ENCODE results near the gene FAM163A.
A peak's percentile ranks its signal among the peaks of the same experiment; 100 is the strongest.
"Not testable (repeated sequence)": the region's sequence is repeated elsewhere in the genome, so short reads cannot be mapped to it uniquely, and the experiment has no call there.

Gene FAM163A

DNA sequence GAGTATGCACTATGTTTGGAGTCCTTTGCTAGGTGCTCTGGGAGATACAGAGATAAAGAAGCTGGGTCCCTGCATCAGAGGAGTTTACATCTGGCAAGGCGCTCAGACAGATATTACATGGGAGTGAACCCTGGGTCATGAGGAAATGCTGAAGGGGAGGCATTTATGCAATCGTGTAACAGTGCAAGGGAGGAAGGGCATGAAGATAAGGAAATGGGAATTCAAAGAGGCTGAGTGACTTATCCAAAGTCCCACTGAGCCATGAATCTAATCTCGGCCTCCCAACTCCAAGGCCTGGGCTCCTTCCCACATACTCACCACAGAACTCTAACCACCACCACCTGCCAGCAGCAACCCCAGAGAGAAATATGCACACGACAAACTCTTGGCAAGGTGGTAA, 51.6 kb downstream of the FAM163A start:
- DNase-seq, result no peak

DNA sequence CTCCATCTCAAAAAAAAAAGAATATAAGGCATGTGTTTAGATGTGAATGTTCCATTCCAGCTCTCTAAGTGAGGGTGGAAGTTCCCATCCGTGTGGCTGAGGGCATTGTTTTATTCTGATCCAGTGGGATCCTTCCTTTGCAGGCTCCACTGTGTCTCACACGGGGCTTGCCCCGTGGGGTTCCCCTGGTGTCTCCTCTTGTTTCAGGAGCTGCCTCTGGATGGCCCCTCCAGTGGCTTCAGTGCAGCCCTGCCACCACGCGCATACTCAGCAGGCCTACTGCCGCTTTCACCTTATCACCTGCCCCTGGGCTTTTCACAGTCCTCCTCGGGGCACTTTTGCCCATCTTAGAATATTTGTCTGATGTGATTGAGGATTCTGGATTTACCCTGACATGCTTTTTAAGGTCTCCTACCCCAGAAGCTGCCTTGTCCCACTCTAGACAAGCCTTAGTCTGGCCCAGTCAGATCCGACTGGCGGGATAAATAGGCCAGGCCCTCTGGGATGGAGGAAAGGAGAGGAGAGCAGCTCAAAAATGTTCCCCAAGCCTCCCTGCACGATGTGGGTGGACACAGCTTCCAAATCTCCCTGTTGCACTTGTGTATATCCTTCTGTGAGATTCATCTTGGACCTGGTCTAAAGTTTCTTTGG, 55.2 kb downstream of the FAM163A start:
- no peak for DNase-seq

DNA sequence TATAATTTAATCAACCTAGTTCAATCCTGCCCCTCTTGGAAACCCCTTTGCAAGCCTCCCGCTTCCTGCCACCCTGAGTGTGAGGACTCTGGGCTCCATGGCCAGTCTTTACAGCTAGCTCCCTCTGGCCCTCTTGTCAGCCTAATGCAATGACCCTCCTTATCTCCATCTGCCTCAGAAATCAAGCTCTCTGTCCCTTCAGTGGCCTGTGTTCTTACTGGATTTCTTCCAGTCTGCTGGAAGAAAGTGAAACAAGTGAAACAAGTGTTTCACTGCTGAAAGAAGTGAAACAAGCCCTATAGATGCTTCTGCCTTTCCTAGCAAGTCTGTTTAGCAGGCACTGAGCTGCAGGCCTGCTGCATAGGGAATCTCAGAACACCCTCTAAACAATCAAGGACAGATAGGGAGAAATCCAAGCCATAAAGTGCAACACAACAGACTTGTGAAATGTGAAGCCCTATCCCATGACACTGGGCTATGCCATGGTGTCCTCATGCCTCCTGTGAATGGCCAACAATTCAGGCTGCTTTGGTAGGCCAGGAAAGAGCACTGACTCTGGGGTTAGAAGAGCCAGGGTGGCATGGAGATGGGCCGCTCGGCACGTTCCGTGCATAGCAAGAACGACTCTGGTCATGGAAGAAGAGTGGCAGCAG, 55.9 kb downstream of the FAM163A start:
- DNase-seq, result no peak

DNA sequence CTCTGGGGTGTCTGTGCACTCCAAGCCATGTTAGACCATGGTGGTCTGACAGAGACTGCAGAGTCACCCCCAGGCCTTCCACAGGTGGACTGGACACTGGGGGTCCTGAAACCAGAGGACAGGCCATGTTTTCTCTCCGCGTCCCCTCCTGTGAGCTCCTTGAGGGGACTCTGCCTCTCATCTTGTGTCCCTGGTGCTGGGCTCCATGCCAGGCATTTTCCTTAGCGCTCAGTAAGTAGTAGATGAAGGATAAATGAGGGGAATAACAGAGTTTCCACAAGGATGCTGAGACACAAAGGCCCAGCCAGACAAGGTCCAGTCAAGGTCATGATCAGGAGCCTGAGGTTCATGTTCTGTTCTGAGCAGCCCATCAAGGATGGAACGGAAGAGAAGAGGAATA, 57.4 kb downstream of the FAM163A start:
- DNase-seq, result no peak

DNA sequence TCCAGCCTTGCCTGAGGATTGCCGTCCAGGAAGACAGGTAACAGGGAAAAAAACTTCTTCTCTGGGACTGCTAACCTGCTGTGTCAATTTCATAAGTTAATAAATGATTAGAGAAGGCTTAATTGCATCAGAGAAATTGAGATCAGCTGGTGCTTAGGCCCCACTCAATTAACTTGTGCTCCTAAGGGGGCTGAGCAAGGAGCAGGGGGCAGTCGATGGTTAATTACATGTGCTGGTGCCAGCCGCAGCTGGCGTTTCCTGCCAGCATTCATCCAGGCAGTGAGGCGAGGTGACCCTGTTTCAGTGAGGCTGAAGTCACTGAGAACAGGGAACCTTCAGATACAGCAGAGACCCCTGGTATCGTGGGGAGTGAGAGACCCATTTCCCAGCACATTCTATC, 60.0 kb downstream of the FAM163A start:
- no peak for DNase-seq

DNA sequence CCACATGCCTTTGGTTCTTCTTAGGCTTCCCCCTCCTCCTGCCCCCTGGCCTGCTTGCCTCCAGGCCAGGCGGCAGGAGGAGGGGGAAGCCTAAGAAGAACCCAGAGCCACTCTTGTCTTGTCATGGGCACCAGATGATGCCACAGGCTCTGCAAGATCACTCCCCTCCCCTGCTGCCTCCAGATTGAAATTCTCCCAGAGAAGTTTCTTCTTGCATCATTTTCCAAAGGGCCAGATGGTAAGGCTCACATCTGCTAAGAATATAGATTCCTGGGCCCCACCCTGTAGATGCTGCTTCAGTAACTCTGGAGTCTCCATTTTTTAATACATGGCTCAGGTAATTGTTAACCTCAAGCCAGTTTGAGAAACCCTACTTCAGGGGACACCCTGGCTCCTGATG, 60.8 kb downstream of the FAM163A start:
- DNase-seq, result no peak

DNA sequence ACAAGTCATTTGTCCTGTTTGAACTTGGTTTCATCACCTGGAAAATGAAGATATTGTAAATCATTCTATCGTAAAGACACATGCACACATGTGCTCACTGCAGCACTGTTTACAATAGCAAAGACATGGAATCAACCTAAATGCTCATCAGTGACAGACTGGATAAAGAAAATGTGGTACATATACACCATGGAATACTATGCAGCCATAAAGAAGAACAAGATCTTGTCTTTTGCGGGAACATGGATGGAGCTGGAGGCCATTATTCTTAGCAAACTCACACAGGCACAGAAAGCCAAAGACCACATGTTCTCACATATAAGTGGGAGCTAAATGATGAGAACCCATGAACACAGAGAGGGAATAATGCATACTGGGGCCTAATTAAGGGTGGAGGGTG, 61.3 kb downstream of the FAM163A start:
- not testable (repeated sequence) for DNase-seq

DNA sequence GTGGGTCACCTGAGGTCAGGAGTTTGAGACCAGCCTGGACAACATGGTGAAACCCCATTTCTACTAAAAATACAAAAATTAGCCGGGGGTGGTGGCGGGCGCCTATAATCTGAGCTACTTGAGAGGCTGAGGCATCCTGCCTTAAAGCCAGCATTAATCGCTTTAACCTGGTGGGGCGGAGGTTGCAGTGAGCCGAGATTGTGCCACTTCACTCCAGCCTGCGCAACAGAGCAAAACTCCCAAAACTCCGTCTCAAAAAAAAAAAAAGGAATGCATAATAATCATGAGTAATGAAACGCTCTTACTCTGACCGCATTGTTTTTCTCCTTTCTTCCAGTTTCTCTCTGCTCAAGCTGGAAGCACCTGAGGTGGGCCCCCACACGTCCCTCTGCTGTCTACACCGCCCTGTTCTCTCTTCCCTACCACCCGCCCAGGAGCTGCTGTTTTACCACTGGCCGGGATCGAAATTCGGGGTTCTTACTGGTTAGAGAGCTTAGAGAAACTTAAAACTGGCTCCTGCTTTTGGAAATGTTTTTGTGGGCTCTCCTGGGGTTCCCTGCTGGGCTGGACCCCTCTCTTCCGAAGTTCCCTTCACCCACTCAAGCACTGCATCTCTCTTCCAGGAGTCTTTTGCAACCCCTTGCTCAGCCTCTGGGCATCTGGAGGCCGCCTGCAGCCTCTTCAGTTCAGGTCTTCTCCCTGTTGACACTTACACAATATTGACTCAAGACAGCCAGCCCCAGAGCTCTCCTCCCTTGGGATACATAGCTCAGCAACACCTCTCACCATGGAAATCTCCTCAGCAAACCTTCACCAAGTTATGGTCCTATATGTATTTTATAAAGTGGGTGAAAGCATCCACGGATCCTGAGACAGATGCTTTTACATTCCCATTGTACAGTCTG, 62.5 kb downstream of the FAM163A start:
- DNase-seq, result no peak

DNA sequence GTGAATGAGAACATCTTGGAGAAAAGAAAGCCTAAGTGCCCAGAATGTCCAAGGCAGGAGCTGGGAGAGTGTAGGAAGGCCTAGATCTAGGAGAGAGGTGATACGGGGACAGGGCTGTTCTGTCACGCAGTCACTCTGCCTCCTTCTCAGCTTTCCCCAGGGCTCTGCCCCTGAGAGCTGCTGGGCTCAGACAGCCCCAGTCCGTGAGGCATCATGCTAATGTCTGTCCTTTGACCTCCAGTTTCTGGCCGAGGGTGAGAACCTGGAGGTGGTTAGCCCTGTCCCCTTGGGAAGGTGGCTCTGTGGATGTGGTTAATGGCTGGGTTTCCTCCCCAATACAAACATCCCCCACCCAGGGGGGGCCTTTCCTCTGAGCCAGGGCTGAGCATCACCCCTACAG, 63.2 kb downstream of the FAM163A start:
- no peak for DNase-seq

DNA sequence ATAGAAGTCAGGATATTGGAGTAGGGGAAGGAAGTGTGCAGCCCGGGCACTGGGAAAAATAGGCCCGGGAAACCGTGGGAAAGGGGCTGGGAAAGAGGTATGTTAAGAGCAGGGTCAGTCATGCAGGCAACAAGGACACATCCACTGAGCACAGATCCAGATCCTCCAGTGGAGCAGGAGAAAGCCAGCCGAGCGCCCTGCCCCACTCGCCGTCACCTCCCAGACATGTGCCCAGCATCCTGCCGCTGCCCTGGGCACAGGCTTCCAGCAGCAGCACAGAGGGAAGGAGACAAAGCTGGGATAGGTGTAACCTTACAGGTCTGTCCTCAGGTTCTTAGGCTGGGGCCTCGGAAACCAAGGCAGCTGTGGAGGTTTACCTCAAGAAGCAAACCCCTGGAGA, 64.2 kb downstream of the FAM163A start:
- no peak for DNase-seq

DNA sequence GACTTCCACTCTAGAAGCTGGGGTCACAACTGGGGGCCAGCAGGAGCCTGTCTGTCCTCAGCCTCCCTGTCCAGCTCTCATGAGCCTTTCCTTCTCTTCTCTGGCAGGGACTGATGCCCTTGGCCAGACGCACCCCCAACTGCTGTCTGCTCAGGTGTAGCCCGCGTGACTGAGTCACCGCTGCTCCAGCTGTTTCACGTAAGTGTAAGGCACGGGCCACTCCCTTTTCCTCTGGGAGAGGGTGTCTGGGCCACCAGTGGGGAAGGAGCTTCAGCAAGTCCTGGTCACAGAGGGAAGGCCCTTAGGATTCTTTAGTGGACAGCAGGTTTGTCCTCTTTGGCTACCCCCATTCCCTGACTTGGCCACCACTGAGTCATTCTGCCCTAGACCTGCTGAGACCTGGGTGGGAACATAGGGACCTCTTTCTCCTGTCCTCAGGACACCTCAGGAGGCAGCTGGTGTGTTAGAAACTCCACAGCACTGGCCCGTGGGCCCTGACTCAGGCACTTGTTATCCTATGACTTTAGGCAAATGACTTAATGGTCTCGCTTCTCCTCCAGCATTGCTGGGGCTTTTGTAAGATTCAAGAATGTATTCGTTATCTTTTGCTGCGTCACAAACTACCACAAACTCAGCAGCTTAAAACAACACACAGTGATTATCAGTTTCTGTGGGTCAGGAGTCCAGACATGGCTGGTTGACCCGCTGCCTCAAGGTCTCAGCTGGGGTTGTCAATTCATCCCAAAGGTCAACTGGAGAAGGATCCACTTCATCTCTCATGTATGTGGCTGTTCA, 64.8 kb downstream of the FAM163A start:
- no peak for DNase-seq

DNA sequence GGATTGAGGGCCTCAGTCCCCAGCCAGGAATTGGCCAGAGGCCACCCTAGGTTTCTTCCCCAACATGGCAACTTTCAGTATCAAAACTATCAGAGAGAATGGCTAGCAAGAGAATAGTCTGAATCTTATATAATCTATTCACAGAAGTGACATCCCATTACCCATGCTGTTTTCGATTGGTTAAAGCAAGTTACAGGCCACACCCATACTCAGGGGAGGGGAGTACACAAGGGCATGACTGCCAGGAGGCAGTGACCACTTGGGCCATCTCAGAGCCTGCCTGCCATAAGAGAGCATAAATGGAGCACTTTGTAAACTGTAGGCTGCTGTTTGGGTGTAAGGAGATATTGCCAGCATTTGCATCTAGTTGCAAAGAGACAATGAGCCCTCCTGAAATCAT, 65.4 kb downstream of the FAM163A start:
- no peak for DNase-seq

DNA sequence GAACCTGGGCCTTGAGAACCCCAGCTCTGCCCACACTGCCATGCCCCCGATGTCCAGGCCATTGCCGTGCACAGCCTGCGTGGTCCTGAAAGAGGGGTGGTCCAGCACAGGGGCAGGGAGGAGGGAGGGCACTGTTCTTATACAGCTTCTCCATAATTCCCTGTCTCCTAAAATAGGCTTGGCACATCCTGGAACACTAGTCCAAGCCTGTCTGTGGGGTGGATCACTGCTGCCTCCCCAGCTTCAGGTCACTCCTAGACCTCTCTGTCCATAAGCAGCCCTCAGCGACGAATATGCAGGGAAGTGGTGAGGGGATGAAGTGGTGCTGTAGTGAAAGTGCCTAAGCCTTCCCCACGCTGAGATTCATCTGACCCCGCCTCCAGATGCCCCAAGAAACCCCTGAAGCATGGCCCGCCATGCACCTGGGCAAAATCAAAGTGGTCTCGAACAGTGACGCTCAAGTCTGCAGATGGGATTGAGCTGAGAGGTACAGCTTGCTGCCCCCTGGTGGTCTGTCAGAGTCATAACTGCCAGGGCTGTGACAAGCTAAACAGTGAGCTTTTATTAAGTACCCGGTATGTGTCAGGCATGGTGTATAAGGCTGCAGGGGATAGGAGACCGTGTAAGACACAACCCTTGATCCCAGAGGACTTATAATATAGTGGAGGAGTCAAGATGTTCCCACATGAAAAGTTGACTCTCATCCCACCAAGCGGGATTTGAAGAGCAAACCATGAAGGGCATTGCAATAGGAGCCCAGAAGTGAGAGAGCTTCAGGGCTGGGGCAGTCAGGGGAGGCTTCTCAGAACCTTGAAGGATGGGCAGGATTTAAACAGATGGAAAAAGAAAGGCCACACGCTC, 66.6 kb downstream of the FAM163A start:
- peak; percentile 78 for DNase-seq

DNA sequence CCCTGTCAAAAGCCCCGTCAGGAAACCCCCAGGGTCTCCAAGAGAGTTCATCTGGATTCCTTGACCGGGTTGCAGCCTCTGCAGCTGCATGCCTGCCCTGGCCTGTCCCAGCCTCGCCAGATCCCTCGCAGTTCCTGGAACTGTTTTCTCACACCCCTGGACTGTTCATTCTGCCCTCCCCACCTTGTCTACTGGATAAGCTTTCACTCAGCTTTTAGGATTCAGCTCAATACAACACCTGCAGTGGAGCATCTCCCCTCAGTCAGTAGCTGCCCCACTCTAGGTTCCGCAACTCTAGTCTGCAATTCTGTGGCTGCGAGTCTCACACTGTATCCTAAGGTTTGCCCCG, 67.2 kb downstream of the FAM163A start:
- DNase-seq, result no peak

DNA sequence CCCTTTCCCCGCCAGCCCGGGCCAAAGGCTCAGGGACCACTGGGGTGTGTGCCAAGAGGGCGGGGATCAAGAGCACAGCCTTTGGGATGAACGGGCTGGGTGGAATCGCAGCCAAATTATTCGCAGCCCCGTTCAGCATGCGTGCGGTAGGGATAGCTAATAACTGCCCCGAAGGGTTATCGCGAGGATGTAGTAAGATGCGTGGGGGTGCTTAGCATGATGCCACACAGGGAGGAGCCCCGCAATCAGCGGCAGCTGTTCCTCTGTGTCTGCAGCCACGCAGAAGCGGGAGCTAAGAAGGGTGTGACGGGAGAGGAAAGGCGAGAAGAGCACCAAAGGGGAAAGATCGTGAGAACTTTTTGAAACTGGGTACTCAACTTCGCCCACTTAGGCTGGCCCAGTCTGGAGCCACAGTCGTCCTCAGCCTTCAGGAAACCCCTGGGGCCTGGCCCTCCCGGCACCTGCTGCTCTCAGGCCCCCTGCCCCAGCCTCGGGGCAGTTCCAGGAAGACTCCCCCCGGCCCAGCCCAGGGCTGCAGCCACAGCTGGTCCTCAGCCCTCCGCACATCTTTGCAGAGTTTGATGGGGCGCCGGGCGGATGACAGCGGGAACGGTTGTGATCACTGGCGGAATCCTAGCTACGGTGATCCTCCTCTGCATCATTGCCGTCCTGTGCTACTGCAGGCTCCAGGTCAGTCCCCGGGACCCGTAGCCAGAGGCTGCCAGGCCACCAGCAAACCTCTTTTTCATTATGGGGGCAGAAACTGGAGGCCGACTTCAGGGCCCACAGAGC, 69.6 kb downstream of the FAM163A start:
- no peak for DNase-seq

DNA sequence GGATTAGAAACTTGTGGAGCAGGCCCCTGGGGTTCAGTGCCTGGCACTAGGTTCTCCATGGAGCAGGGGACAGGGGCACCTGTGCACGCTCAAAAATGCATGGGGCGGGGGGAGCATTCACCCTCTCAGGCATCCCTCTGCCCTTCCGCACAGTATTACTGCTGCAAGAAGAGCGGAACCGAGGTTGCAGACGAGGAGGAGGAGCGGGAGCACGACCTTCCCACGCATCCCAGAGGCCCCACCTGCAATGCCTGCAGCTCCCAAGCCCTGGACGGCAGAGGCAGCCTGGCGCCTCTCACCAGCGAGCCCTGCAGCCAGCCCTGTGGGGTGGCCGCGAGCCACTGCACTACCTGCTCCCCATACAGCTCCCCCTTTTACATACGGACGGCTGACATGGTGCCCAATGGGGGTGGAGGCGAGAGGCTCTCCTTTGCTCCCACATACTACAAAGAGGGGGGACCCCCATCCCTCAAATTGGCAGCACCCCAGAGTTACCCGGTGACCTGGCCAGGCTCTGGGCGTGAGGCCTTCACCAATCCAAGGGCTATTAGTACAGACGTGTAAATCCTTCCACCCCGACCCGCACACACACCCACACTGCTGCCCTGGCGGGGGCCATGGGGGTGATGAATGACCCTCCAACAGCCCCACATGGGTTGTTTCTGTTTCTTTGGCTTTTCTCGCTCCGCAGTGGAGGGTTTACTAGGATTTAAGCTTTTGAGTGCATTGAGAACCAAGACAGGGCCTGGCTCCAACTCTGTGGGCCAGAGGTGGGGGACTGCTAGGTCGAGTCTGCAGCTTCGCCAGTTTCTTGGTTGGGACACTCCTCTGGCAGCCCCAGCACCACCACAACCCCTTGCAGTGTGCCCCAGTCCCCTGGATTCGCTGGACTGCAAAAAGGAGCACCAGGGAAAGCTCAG, 70.8 kb downstream of the FAM163A start:
- peak; percentile 37 for DNase-seq

DNA sequence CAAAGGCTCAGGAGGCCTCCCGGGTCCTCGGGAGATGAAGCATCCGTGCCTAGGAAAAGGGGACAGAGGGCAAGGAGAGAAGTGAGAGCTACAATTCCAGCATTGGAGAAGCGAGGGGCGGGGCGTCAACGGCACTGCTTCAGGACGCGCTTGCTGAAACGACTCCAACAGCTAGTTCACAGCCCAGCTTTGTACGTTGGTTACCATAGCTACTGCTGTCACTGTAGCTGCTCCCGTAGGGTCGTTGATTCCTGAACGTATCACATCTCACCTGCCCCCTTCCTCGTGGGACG, 71.4 kb downstream of the FAM163A start:
- DNase-seq, result no peak

DNA sequence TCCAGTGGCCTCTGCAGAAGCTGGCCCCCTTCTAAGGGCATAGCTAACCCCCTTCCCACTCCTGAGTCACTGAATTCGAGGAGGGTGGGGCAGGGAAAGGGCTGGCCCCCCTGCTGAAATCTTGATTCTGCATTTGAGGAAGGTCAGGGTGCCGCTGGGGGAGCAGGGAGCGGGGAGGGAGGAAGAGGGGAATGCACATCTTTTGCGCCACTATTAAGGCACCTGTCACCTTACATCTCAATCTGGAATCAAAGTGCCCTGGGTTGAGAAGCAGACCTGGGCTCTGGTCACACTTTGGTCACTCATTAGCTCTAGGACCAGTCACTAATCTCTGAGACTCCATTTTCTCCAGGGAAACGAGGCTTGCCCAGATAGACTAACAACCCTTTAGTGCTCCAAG, 72.5 kb downstream of the FAM163A start:
- DNase-seq, result no peak

DNA sequence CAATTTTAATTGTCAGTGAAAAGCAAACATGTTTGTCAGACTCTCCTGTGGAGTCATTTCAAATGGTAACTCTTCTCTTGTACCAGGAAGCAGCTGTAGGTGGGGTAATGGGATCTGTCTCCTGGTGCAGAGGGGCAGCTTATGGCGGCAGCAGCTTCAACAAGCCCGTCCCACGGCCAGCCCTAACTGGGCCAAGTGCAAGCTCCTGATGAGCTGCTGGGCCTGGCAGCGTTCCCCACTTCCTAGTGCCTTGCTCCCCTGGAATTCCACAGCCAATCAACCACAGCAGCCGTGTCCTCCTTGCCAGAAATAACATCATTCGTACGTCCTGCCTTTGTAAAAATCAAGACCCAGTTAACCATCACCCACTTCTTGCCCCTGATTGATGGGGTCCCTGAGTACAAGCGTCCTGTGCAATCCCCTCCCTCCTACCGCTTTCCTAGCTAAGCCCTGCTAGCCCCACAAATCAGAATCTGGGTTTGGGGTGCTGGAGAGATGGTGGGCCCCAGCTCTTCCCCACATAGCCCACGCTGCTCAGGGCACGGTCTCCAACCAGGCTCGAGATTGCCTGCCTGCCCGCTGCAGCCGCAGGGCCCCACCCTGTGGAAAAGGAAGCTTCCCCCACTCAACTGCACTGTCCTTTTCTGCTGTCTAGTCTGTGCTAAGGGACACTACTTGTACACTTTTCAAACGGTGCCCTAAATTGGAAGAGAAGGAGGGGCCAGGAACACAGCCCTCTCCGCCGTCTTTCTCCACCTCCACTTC, 73.3 kb downstream of the FAM163A start:
- DNase-seq, result peak; percentile 89

DNA sequence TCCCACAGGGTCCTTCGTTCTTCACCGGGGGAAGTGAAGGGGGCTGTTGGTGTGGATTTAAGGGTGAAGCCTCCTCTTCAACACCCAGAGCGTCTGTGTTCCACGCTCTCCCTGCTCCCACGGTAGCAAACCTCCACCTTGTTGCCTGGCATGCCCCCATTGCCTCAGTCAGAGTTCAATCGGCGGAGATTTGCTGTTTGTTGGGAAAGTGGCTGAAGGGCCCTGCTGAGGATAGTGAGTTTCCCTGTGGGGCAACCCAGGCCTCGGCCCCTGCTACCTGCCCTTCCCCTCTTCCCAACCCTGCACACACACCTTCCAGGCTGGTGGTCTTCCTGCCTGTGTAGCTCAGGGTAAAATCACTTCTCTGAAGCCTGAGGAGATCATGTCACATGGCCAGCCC, 74.0 kb downstream of the FAM163A start:
- no peak for DNase-seq

Data from right hindlimb (tissue), 1 donor.